Glomerular endothelial cell (primary cell): ENCODE measurements around the gene ESRRA. TPM values are rescaled to one million over a fixed set of nuclear protein-coding genes. Genes with fewer than 3 reads are reported as not detected.
A peak's percentile ranks its signal among the peaks of the same experiment; 100 is the strongest.

Experiments
- DNase-seq: peaks from one replicate; pipeline ENCODE4 v3.0.0-alpha.2; 2011; ENCODE audit warnings: low read depth, low spot score; ENCODE audit errors: extremely low read depth
- total RNA-seq: library from RNA; depleted of rRNA; stranded (reverse); fragments of >200 nt; gene quantifications from 2 replicates; pipeline ENCODE4 v1.2.3, GENCODE V29; 2015

Gene ESRRA
- total RNA-seq, 1 donor from 2014 or later, result 47.2 TPM

- DNase-seq, result peak; percentile 95
Measured at GRCh38 chr11:64269540-64270220, 35.6 kb upstream of the ESRRA start.

GRCh38 chr11:64275031-64275800, 30.1 kb upstream of the ESRRA start:
- DNase-seq, result no peak

- DNase-seq, result no peak
Measured at GRCh38 chr11:64275841-64276240, 29.5 kb upstream of the ESRRA start.

- no peak for DNase-seq
Measured at GRCh38 chr11:64276653-64277431, 28.5 kb upstream of the ESRRA start.

- DNase-seq, result no peak
Measured at GRCh38 chr11:64278576-64279190, 26.6 kb upstream of the ESRRA start.

GRCh38 chr11:64281957-64282770, 23.2 kb upstream of the ESRRA start:
- no peak for DNase-seq

GRCh38 chr11:64283092-64283491, 22.2 kb upstream of the ESRRA start:
- no peak for DNase-seq

- DNase-seq, result no peak
Measured at GRCh38 chr11:64284048-64284961, 21.0 kb upstream of the ESRRA start, which contains the start of gene BAD. TSS of gene BAD (minus strand) at chr11:64284665. CDS start at chr11:64284368, 297 bp downstream.

- no peak for DNase-seq
Measured at GRCh38 chr11:64284962-64285884, 20.1 kb upstream of the ESRRA start, which contains the start of gene GPR137. TSS of gene GPR137 (plus strand) at chr11:64285848. CDS start at chr11:64286525, 677 bp downstream.

GRCh38 chr11:64285885-64286800, 19.2 kb upstream of the ESRRA start:
- DNase-seq, result no peak

GRCh38 chr11:64286801-64287159, 18.5 kb upstream of the ESRRA start:
- DNase-seq, result no peak

GRCh38 chr11:64287676-64288352, 17.5 kb upstream of the ESRRA start:
- no peak for DNase-seq

GRCh38 chr11:64288353-64288750, 17.0 kb upstream of the ESRRA start:
- no peak for DNase-seq

- no peak for DNase-seq
Measured at GRCh38 chr11:64289002-64289564, 16.2 kb upstream of the ESRRA start.

GRCh38 chr11:64290352-64291261, 14.7 kb upstream of the ESRRA start:
- DNase-seq, result no peak
